Tibial nerve (tissue), 4 donors: ENCODE measurements around the gene ANKRD44. TPM values are rescaled to one million over a fixed set of nuclear protein-coding genes. Genes with fewer than 3 reads are reported as not detected.

ENCODE experiments used
- DNase-seq, 2 donors: peaks; one replicate each; pipeline ENCODE4 v3.0.0-alpha.2; 2019; ENCODE audit warnings: low spot score in 2 of 2
- H3K27ac ChIP-seq, 4 donors: fragments of 200-600 bp; sonication (generic) in 3 of 4; one replicate each; pipeline ENCODE4 v1.5.1; 2017 to 2019; ENCODE audit warnings: mild to moderate bottlenecking in 1 of 4
- H3K27me3 ChIP-seq, 2 donors: fragments of 200-600 bp; sonication (generic) in 1 of 2; one replicate each; pipeline versions ENCODE4 v1.5.1 to v1.6.0; 2017 to 2019
- H3K36me3 ChIP-seq, 3 donors: fragments of 200-600 bp; sonication (generic); one replicate each; pipeline ENCODE4 v1.5.1; 2018 to 2019
- H3K4me1 ChIP-seq, 4 donors: fragments of 200-600 bp; sonication (generic) in 3 of 4; one replicate each; pipeline ENCODE4 v1.5.1; 2017 to 2019
- H3K4me3 ChIP-seq, 4 donors: fragments of 200-600 bp; sonication (generic) in 3 of 4; one replicate each; pipeline ENCODE4 v1.5.1; 2017 to 2019; ENCODE audit warnings: mild to moderate bottlenecking in 1 of 4, moderate library complexity in 1 of 4
- H3K9me3 ChIP-seq, 4 donors: fragments of 200-600 bp; sonication (generic) in 3 of 4; one replicate each; pipeline ENCODE4 v1.5.1; 2017 to 2019
- EP300 ChIP-seq, 2 donors: sonication (generic); formaldehyde crosslinking; IDR thresholded peaks; one replicate each; pipeline ENCODE4 v1.6.1; 2017; ENCODE audit warnings: antibody characterized with exemption in 2 of 2, mild to moderate bottlenecking in 1 of 2
- POLR2A ChIP-seq, 2 donors: fragments of 450-650 bp; IDR thresholded peaks; one replicate each; pipeline ENCODE4 v1.6.1; 2017; ENCODE audit warnings: antibody characterized with exemption in 2 of 2, mild to moderate bottlenecking in 2 of 2, moderate library complexity in 2 of 2
- WGBS, 2 donors: methylation state at CpG; one replicate each; pipeline ENCODE4 v1.1.5; 2018; 5-methylcytosine and 5-hydroxymethylcytosine counted together
- total RNA-seq, 4 donors: library from RNA; depleted of rRNA; stranded (reverse); fragments of >200 nt; gene quantifications; one replicate each; pipeline ENCODE4 v1.1.0, GENCODE V29; 2016
- TF ChIP-seq, protein P1 (sequence below), 5 experiments: fragments of 200-600 bp in 3 of 5; fragments of 450-650 bp in 2 of 5; sonication (generic) in 3 of 5; IDR thresholded peaks; one replicate each; pipeline ENCODE4 v1.5.1; 2016 to 2019; ENCODE audit warnings: antibody characterized with exemption in 5 of 5, mild to moderate bottlenecking in 3 of 5, moderate library complexity in 2 of 5

Gene ANKRD44
- total RNA-seq, 4 donors from 2014 or later, result 28.5 to 48.9 (median 41.5) TPM

- H3K27me3 ChIP-seq, result no peaks in the 10 kb centered on the region
- TF ChIP-seq, protein P1, sequence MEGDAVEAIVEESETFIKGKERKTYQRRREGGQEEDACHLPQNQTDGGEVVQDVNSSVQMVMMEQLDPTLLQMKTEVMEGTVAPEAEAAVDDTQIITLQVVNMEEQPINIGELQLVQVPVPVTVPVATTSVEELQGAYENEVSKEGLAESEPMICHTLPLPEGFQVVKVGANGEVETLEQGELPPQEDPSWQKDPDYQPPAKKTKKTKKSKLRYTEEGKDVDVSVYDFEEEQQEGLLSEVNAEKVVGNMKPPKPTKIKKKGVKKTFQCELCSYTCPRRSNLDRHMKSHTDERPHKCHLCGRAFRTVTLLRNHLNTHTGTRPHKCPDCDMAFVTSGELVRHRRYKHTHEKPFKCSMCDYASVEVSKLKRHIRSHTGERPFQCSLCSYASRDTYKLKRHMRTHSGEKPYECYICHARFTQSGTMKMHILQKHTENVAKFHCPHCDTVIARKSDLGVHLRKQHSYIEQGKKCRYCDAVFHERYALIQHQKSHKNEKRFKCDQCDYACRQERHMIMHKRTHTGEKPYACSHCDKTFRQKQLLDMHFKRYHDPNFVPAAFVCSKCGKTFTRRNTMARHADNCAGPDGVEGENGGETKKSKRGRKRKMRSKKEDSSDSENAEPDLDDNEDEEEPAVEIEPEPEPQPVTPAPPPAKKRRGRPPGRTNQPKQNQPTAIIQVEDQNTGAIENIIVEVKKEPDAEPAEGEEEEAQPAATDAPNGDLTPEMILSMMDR (IDR thresholded peaks at IDR 0.05), result no peak
- TF ChIP-seq EP300 (IDR thresholded peaks at IDR 0.05), result peak in 1 of 2 donors; percentile 68
- no peaks in the 10 kb centered on the region for H3K9me3 ChIP-seq
- no peak overlapping the region for H3K4me3 ChIP-seq
- peaks cover 0 to 13% (median 3%) of the 10 kb centered on the region in 4 donors for H3K4me1 ChIP-seq
- no peak overlapping the region for H3K27ac ChIP-seq
- WGBS, 2 donors, result 54 to 59% methylated on average over 4 of the region's 4 CpGs
- peaks cover 0 to 11% (median 0%) of the 10 kb centered on the region in 3 donors for H3K36me3 ChIP-seq
- DNase-seq, result peak in 1 of 2 donors; percentile 45
Observed at GRCh38 chr2:197092431-197092830, 218.1 kb downstream of the ANKRD44 start.

- Histone ChIP-seq H3K4me3 (no peak overlapping the region), H3K4me1 (peaks cover 0 to 6% (median 3%) of the 10 kb centered on the region in 4 donors), H3K27ac (no peak overlapping the region)
Observed at GRCh38 chr2:197090742-197091367, 219.7 kb downstream of the ANKRD44 start.

DNA sequence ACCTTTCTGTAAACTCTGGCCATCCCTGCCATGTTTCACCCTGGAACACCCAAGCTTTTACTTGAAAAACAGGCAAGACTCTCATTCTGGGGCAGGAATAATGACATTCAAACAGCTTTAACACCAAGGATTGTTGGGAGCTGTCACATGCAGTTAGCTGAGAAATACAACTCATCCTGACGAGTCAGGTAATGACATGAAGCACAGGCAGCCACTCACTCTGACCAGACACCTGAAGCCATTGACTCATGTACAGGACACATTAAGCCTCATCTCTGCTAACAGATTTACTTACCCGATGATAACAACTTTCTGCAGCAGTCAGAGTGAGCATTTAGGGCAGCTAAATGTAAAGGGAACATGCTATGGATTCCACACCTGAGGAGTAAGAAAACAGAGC, 220.9 kb downstream of the ANKRD44 start:
- Histone ChIP-seq H3K27ac (peak overlapping the region in 2 of 4 donors; percentile 4 to 18), H3K27me3 (no peaks in the 10 kb centered on the region), H3K4me1 (peaks cover 0 to 6% (median 3%) of the 10 kb centered on the region in 4 donors), H3K9me3 (no peaks in the 10 kb centered on the region), H3K36me3 (peaks cover 0 to 6% (median 0%) of the 10 kb centered on the region in 3 donors), H3K4me3 (no peak overlapping the region)
- TF ChIP-seq POLR2A (IDR thresholded peaks at IDR 0.05), result no peak
- TF ChIP-seq EP300 (IDR thresholded peaks at IDR 0.05), result no peak
- TF ChIP-seq, protein P1 (IDR thresholded peaks at IDR 0.05), result no peak
- 91 to 95% methylated on average over 2 of the region's 2 CpGs for WGBS, 2 donors
- DNase-seq, result no peak

More at GRCh38 chr2:197090742-197091367, 219.7 kb downstream of the ANKRD44 start:
- Histone ChIP-seq H3K9me3 (no peaks in the 10 kb centered on the region), H3K36me3 (peaks cover 0 to 11% (median 0%) of the 10 kb centered on the region in 3 donors), H3K27me3 (no peaks in the 10 kb centered on the region)
- no peak for DNase-seq
- 83 to 89% methylated on average over 10 of the region's 10 CpGs for WGBS, 2 donors
- TF ChIP-seq, protein P1 (IDR thresholded peaks at IDR 0.05), result no peak
- no peak for TF ChIP-seq EP300 (IDR thresholded peaks at IDR 0.05)
- TF ChIP-seq POLR2A (IDR thresholded peaks at IDR 0.05), result no peak

DNA sequence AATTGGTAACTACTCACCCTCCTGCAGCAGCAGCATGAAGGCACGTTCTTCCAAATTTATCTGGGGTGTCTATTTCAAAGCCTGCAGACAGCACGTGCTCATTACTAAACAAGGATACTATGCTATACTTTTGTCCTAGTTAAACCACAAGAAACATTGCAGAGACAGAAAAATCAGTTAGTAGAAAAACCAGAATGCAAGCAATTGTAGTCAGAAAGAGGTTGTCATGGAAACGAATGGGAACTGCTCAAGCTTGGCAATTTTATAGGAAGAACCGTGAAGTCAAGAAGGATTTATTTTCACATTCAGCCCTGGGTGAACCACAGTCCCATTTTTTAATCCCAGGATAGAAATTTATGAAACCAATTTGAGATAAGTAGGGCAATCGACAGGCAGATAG, 221.9 kb downstream of the ANKRD44 start:
- WGBS, 2 donors, result 34 to 35% methylated on average over 5 of the region's 5 CpGs
- peak overlapping the region in 3 of 4 donors; percentile 4 to 61 (median 23) for H3K27ac ChIP-seq
- TF ChIP-seq POLR2A (IDR thresholded peaks at IDR 0.05) (no peak), EP300 (IDR thresholded peaks at IDR 0.05) (no peak)
- TF ChIP-seq, protein P1 (IDR thresholded peaks at IDR 0.05), result no peak
- H3K27me3 ChIP-seq, result no peaks in the 10 kb centered on the region
- H3K4me1 ChIP-seq, result peaks cover 0 to 6% (median 3%) of the 10 kb centered on the region in 4 donors
- no peak overlapping the region for H3K4me3 ChIP-seq
- H3K36me3 ChIP-seq, result peaks cover 0 to 6% (median 0%) of the 10 kb centered on the region in 3 donors
- DNase-seq, result no peak
- no peaks in the 10 kb centered on the region for H3K9me3 ChIP-seq

GRCh38 chr2:197086500-197086899, 224.1 kb downstream of the ANKRD44 start:
- TF ChIP-seq EP300 (IDR thresholded peaks at IDR 0.05), result peak in 1 of 2 donors; percentile 24
- TF ChIP-seq, protein P1 (IDR thresholded peaks at IDR 0.05), result no peak

More at GRCh38 chr2:197086500-197086899, 224.1 kb downstream of the ANKRD44 start:
- H3K36me3 ChIP-seq, result peaks cover 0 to 6% (median 0%) of the 10 kb centered on the region in 3 donors
- H3K9me3 ChIP-seq, result no peaks in the 10 kb centered on the region
- no peak overlapping the region for H3K27ac ChIP-seq
- no peaks in the 10 kb centered on the region for H3K27me3 ChIP-seq
- no peak overlapping the region for H3K4me3 ChIP-seq
- no peak for DNase-seq
- peaks cover 0 to 6% (median 3%) of the 10 kb centered on the region in 4 donors for H3K4me1 ChIP-seq
- 65 to 70% methylated on average over 4 of the region's 4 CpGs for WGBS, 2 donors
